Retinal pigment epithelial cell (primary cell): ENCODE results near the gene SON.

Experiments
- DNase-seq: peaks from one replicate; pipeline ENCODE4 v3.0.0-alpha.2; 2010; ENCODE audit warnings: low read depth
- H3K4me3 ChIP-seq: 2 replicates; pipeline ENCODE4 v1.5.1; 2011; ENCODE audit warnings: mild to moderate bottlenecking, low read length, control low read depth, moderate library complexity
- CTCF ChIP-seq: conservative IDR thresholded peaks from 2 replicates; pipeline ENCODE4 v1.5.1; 2011; ENCODE audit warnings: low read depth, low read length, control low read depth, inconsistent platforms

Gene SON

GRCh38 chr21:33552093-33552998, 9.5 kb downstream of the SON start:
- H3K4me3 ChIP-seq, result no peak overlapping the region
- DNase-seq, result no peak
- TF ChIP-seq CTCF, result no peak

DNA sequence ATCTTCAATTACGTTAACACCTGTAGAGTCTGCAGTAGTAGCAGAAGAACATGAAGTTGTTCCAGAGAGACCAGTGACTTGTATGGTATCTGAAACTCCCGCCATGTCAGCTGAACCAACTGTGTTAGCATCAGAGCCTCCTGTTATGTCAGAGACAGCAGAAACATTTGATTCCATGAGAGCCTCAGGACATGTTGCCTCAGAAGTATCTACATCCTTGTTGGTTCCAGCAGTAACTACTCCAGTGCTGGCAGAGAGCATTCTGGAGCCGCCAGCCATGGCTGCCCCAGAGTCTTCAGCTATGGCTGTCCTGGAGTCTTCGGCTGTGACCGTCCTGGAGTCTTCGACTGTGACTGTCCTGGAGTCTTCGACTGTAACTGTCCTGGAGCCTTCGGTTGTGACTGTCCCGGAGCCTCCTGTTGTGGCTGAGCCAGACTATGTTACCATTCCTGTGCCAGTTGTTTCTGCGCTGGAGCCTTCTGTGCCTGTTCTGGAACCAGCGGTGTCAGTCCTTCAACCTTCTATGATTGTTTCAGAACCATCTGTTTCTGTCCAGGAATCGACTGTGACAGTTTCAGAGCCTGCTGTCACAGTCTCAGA, 10.3 kb downstream of the SON start:
- no peak for TF ChIP-seq CTCF
- H3K4me3 ChIP-seq, result no peak overlapping the region
- DNase-seq, result no peak

DNA sequence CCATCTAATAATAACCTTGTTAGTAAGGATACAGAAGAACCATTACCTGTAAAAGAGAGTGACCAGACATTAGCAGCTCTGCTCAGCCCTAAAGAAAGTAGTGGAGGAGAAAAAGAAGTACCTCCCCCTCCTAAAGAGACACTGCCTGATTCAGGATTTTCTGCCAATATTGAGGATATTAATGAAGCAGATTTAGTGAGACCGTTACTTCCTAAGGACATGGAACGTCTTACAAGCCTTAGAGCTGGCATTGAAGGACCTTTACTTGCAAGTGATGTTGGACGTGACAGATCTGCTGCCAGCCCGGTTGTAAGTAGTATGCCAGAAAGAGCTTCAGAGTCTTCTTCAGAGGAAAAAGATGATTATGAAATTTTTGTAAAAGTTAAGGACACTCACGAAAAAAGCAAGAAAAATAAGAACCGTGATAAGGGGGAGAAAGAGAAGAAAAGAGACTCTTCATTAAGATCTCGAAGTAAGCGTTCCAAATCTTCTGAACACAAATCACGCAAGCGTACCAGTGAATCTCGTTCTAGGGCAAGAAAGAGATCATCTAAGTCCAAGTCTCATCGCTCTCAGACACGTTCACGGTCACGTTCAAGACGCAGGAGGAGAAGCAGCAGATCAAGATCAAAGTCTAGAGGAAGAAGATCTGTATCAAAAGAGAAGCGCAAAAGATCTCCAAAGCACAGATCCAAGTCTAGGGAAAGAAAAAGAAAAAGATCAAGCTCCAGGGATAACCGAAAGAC, 11.6 kb downstream of the SON start:
- no peak for TF ChIP-seq CTCF
- DNase-seq, result no peak
- no peak overlapping the region for H3K4me3 ChIP-seq

DNA sequence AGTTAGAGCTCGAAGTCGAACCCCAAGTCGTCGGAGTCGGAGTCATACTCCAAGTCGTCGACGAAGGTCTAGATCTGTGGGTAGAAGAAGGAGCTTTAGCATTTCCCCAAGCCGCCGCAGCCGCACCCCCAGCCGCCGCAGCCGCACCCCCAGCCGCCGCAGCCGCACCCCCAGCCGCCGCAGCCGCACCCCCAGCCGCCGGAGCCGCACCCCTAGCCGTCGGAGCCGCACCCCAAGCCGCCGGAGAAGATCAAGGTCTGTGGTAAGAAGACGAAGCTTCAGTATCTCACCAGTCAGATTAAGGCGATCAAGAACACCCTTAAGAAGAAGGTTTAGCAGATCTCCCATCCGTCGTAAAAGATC, 12.1 kb downstream of the SON start:
- DNase-seq, result no peak
- H3K4me3 ChIP-seq, result no peak overlapping the region
- no peak for TF ChIP-seq CTCF

- no peak for TF ChIP-seq CTCF
- no peak for DNase-seq
- H3K4me3 ChIP-seq, result no peak overlapping the region
Measured at GRCh38 chr21:33557447-33557846, 14.6 kb downstream of the SON start.

DNA sequence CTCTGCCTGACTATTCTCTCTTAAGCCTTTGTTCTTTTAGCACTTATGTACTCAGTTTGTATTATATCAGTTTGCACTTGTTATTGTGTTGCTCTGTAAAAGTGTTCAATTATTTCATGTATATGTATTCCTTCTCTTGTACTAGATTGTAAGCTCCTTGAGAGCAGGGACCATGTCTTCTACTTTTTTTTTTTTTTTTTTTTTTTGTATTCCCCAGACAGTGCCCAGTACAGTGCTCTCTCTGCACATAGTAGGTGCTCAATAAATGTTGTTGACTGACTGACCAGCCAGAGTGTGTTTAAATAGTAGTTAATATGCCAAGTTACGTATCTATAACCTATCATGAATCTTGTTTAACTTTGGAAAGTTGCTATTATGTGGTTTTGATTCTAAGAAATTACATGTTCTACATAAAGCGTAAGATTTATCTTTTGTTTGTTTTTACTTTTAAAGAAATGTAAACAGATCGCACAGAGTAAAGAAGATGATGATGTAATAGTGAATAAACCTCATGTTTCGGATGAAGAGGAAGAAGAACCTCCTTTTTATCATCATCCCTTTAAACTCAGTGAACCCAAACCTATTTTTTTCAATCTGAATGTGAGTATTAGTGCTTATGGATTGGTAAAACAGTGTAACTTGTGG, 16.1 kb downstream of the SON start:
- no peak for DNase-seq
- no peak for TF ChIP-seq CTCF
- no peak overlapping the region for H3K4me3 ChIP-seq
